GM21367 (cell line): ENCODE results near the gene KIRREL3.

ENCODE experiments used
- ATAC-seq: cut with Tn5 transposase; IDR thresholded peaks from one replicate; pipeline ENCODE4 v1.9.1; 2021; ENCODE audit not compliant: unreplicated experiment

Gene KIRREL3

GRCh38 chr11:126518972-126519690, 481.4 kb downstream of the KIRREL3 start:
- no peak for ATAC-seq

GRCh38 chr11:126518071-126518971, 482.2 kb downstream of the KIRREL3 start:
- no peak for ATAC-seq

- ATAC-seq = no peak
Measured at GRCh38 chr11:126515501-126515900, 485.1 kb downstream of the KIRREL3 start.

GRCh38 chr11:126514061-126514693, 486.4 kb downstream of the KIRREL3 start:
- ATAC-seq = no peak

GRCh38 chr11:126512741-126513715, 487.5 kb downstream of the KIRREL3 start:
- ATAC-seq = no peak

GRCh38 chr11:126512251-126512650, 488.3 kb downstream of the KIRREL3 start:
- ATAC-seq = no peak

- ATAC-seq = no peak
Measured at GRCh38 chr11:126511475-126512115, 489.0 kb downstream of the KIRREL3 start.

GRCh38 chr11:126510621-126511370, 489.8 kb downstream of the KIRREL3 start:
- ATAC-seq = no peak

GRCh38 chr11:126507646-126508045, 492.9 kb downstream of the KIRREL3 start:
- ATAC-seq = no peak

GRCh38 chr11:126506789-126507188, 493.8 kb downstream of the KIRREL3 start:
- ATAC-seq = no peak

- ATAC-seq = no peak
Measured at GRCh38 chr11:126502982-126503381, 497.6 kb downstream of the KIRREL3 start.

GRCh38 chr11:126502159-126502558, 498.4 kb downstream of the KIRREL3 start:
- ATAC-seq = no peak

GRCh38 chr11:126501641-126502040, 498.9 kb downstream of the KIRREL3 start:
- no peak for ATAC-seq

GRCh38 chr11:126500981-126501380, 499.6 kb downstream of the KIRREL3 start:
- no peak for ATAC-seq

- ATAC-seq = no peak
Measured at GRCh38 chr11:126499131-126499752, 501.3 kb downstream of the KIRREL3 start.

GRCh38 chr11:126498281-126498680, 502.3 kb downstream of the KIRREL3 start:
- ATAC-seq = no peak

- ATAC-seq = no peak
Measured at GRCh38 chr11:126497581-126498122, 502.9 kb downstream of the KIRREL3 start.

GRCh38 chr11:126496576-126497337, 503.8 kb downstream of the KIRREL3 start:
- no peak for ATAC-seq
